Adrenal gland (tissue), 5 donors: ENCODE data around the gene NPRL2.

Experiments
- POLR2A ChIP-seq, 2 donors: fragments of 450-650 bp; IDR thresholded peaks; one replicate each; pipeline ENCODE4 v1.6.1; 2017; ENCODE audit warnings: antibody characterized with exemption in 2 of 2, mild to moderate bottlenecking in 2 of 2, moderate library complexity in 1 of 2
- TF ChIP-seq, protein P1 (sequence below), 6 experiments: fragments of 450-650 bp in 4 of 6; fragments of 200-600 bp in 2 of 6; sonication (generic) in 1 of 6; IDR thresholded peaks; 1 replicate in 5 of 6; 2 replicates in 1 of 6; pipeline versions ENCODE4 v1.5.1 to v1.8.0; 2016 to 2021; ENCODE audit warnings: antibody characterized with exemption in 6 of 6, mild to moderate bottlenecking in 2 of 6, moderate library complexity in 1 of 6
- donor health status: DM: no; HTN: no; CAD: no.

DNA sequence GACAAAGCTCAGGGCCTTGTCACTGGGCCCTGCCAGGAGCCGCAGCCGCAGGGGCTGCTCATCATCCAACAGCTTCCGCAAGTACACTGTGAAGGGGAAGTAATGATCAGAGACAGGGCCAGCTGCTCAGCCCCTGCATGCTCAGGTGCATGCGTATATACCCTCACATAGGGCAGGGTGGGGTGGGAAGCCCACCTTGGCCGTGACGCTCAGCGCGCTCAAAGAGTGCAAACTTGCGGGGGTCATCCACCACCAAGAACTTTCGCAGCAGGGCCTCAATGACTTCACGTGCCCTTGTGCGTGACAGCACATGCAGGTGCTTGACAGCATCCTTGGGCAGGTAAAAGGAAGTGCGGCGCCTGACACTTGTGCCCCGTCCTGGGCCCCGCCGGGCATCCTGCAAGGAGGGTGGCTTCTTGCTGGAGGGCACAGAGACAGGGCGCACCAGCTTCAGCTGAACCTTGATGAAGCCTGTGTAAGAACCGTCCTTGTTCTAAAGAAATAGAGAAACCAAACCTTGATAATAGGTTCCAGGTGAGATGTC is 19.1 kb downstream of the NPRL2 start:
- no peak for TF ChIP-seq POLR2A (IDR thresholded peaks at IDR 0.05)
- TF ChIP-seq, protein P1, sequence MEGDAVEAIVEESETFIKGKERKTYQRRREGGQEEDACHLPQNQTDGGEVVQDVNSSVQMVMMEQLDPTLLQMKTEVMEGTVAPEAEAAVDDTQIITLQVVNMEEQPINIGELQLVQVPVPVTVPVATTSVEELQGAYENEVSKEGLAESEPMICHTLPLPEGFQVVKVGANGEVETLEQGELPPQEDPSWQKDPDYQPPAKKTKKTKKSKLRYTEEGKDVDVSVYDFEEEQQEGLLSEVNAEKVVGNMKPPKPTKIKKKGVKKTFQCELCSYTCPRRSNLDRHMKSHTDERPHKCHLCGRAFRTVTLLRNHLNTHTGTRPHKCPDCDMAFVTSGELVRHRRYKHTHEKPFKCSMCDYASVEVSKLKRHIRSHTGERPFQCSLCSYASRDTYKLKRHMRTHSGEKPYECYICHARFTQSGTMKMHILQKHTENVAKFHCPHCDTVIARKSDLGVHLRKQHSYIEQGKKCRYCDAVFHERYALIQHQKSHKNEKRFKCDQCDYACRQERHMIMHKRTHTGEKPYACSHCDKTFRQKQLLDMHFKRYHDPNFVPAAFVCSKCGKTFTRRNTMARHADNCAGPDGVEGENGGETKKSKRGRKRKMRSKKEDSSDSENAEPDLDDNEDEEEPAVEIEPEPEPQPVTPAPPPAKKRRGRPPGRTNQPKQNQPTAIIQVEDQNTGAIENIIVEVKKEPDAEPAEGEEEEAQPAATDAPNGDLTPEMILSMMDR (IDR thresholded peaks at IDR 0.05): no peak
